ENCODE results near the gene ZNF584.
"Not testable (repeated sequence)": the region's sequence is repeated elsewhere in the genome, so short reads cannot be mapped to it uniquely, and the experiment has no call there.

The ZNF584 gene

GRCh38 chr19:58400916-58401839 is 7.3 kb upstream of the ZNF584 start:
- H3K4me3 Mint-ChIP-seq = peak overlapping the region; percentile 80
- DNase-seq (ENCODE audit: low spot score in 2 of 2) (peak; percentile 98 to 99), ATAC-seq (replicated peaks; ENCODE audit: extremely low read depth, poor library complexity, severe bottlenecking) (peak; percentile 98)
- peaks cover 9% of the 10 kb centered on the region for H3K4me1 Mint-ChIP-seq
- H3K27me3 Mint-ChIP-seq = no peaks in the 10 kb centered on the region
- H3K9me3 Mint-ChIP-seq = no peaks in the 10 kb centered on the region
- peaks cover 7% of the 10 kb centered on the region for H3K36me3 Mint-ChIP-seq (ENCODE audit: insufficient read depth)
- H3K27ac Mint-ChIP-seq (ENCODE audit: low read depth) = peak overlapping the region; percentile 94

GRCh38 chr19:58401840-58402421 is 6.5 kb upstream of the ZNF584 start:
- ATAC-seq (replicated peaks; ENCODE audit: extremely low read depth, poor library complexity, severe bottlenecking) (no peak), DNase-seq (ENCODE audit: low spot score in 2 of 2) (no peak)
- H3K9me3 Mint-ChIP-seq = no peaks in the 10 kb centered on the region
- peak overlapping the region; percentile 94 for H3K27ac Mint-ChIP-seq (ENCODE audit: low read depth)
- H3K4me1 Mint-ChIP-seq = peaks cover 17% of the 10 kb centered on the region
- H3K27me3 Mint-ChIP-seq = no peaks in the 10 kb centered on the region
- H3K4me3 Mint-ChIP-seq = peak overlapping the region; percentile 80
- peaks cover 9% of the 10 kb centered on the region for H3K36me3 Mint-ChIP-seq (ENCODE audit: insufficient read depth)

- DNase-seq (ENCODE audit: low spot score in 2 of 2); H3K27ac Mint-ChIP-seq (ENCODE audit: low read depth); H3K4me3 Mint-ChIP-seq; ATAC-seq (replicated peaks; ENCODE audit: extremely low read depth, poor library complexity, severe bottlenecking); H3K9me3 Mint-ChIP-seq; H3K27me3 Mint-ChIP-seq: not testable (repeated sequence)
- Mint-ChIP-seq H3K4me1 (peaks cover 36% of the 10 kb centered on the region), H3K36me3 (ENCODE audit: insufficient read depth) (peaks cover 11% of the 10 kb centered on the region)
These were observed 4.5 kb upstream of the ZNF584 start for GRCh38 chr19:58403920-58404478.

GRCh38 chr19:58406818-58407657 is 1.4 kb upstream of the ZNF584 start:
- peak overlapping the region; percentile 91 for H3K4me3 Mint-ChIP-seq
- ATAC-seq (replicated peaks; ENCODE audit: extremely low read depth, poor library complexity, severe bottlenecking) (no peak), DNase-seq (ENCODE audit: low spot score in 2 of 2) (no peak)
- peaks cover 41% of the 10 kb centered on the region for H3K4me1 Mint-ChIP-seq
- no peaks in the 10 kb centered on the region for H3K9me3 Mint-ChIP-seq
- H3K27ac Mint-ChIP-seq (ENCODE audit: low read depth) = peak overlapping the region; percentile 97
- H3K27me3 Mint-ChIP-seq = no peaks in the 10 kb centered on the region
- H3K36me3 Mint-ChIP-seq (ENCODE audit: insufficient read depth) = peaks cover 6% of the 10 kb centered on the region

GRCh38 chr19:58407658-58408151 is 744 bp upstream of the ZNF584 start:
- Mint-ChIP-seq H3K27me3 (no peaks in the 10 kb centered on the region), H3K9me3 (no peaks in the 10 kb centered on the region), H3K4me1 (peaks cover 41% of the 10 kb centered on the region), H3K27ac (ENCODE audit: low read depth) (peak overlapping the region; percentile 97), H3K4me3 (peak overlapping the region; percentile 91), H3K36me3 (ENCODE audit: insufficient read depth) (peaks cover 7% of the 10 kb centered on the region)
- DNase-seq (ENCODE audit: low spot score in 2 of 2) = no peak
- no peak for ATAC-seq (replicated peaks; ENCODE audit: extremely low read depth, poor library complexity, severe bottlenecking)

- Mint-ChIP-seq H3K27ac (ENCODE audit: low read depth) (no peak overlapping the region), H3K36me3 (ENCODE audit: insufficient read depth) (peaks cover 6% of the 10 kb centered on the region), H3K27me3 (no peaks in the 10 kb centered on the region), H3K9me3 (no peaks in the 10 kb centered on the region), H3K4me1 (peaks cover 41% of the 10 kb centered on the region), H3K4me3 (peak overlapping the region; percentile 91)
- no peak for ATAC-seq (replicated peaks; ENCODE audit: extremely low read depth, poor library complexity, severe bottlenecking)
- DNase-seq (ENCODE audit: low spot score in 2 of 2) = no peak
These were observed 751 bp downstream of the ZNF584 start for GRCh38 chr19:58409010-58409790.

- Mint-ChIP-seq H3K4me3 (no peak overlapping the region), H3K27me3 (no peaks in the 10 kb centered on the region), H3K27ac (ENCODE audit: low read depth) (no peak overlapping the region), H3K36me3 (ENCODE audit: insufficient read depth) (peaks cover 9% of the 10 kb centered on the region), H3K4me1 (no peaks in the 10 kb centered on the region), H3K9me3 (no peaks in the 10 kb centered on the region)
- no peak for DNase-seq (ENCODE audit: low spot score in 2 of 2)
- no peak for ATAC-seq (replicated peaks; ENCODE audit: extremely low read depth, poor library complexity, severe bottlenecking)
These were observed 8.2 kb downstream of the ZNF584 start for GRCh38 chr19:58416604-58417003.

GRCh38 chr19:58417071-58417470 is 8.6 kb downstream of the ZNF584 start:
- no peak overlapping the region for H3K27ac Mint-ChIP-seq (ENCODE audit: low read depth)
- no peaks in the 10 kb centered on the region for H3K4me1 Mint-ChIP-seq
- no peak for ATAC-seq (replicated peaks; ENCODE audit: extremely low read depth, poor library complexity, severe bottlenecking)
- H3K27me3 Mint-ChIP-seq = no peaks in the 10 kb centered on the region
- H3K9me3 Mint-ChIP-seq = no peaks in the 10 kb centered on the region
- peaks cover 9% of the 10 kb centered on the region for H3K36me3 Mint-ChIP-seq (ENCODE audit: insufficient read depth)
- DNase-seq (ENCODE audit: low spot score in 2 of 2) = no peak
- H3K4me3 Mint-ChIP-seq = no peak overlapping the region

GRCh38 chr19:58428617-58429016 is 20.2 kb downstream of the ZNF584 start:
- DNase-seq (ENCODE audit: low spot score in 2 of 2) = no peak
- H3K4me1 Mint-ChIP-seq = no peaks in the 10 kb centered on the region
- H3K27me3 Mint-ChIP-seq = no peaks in the 10 kb centered on the region
- no peaks in the 10 kb centered on the region for H3K36me3 Mint-ChIP-seq (ENCODE audit: insufficient read depth)
- ATAC-seq (replicated peaks; ENCODE audit: extremely low read depth, poor library complexity, severe bottlenecking) = no peak
- peaks cover 4% of the 10 kb centered on the region for H3K9me3 Mint-ChIP-seq
- no peak overlapping the region for H3K4me3 Mint-ChIP-seq
- H3K27ac Mint-ChIP-seq (ENCODE audit: low read depth) = no peak overlapping the region

- H3K9me3 Mint-ChIP-seq = peaks cover 4% of the 10 kb centered on the region
- no peaks in the 10 kb centered on the region for H3K36me3 Mint-ChIP-seq (ENCODE audit: insufficient read depth)
These were observed 21.3 kb downstream of the ZNF584 start for GRCh38 chr19:58429745-58430144.

GRCh38 chr19:58434217-58434616 is 25.8 kb downstream of the ZNF584 start:
- peaks cover 13% of the 10 kb centered on the region for H3K4me1 Mint-ChIP-seq
- no peak overlapping the region for H3K4me3 Mint-ChIP-seq
- peaks cover 20% of the 10 kb centered on the region for H3K9me3 Mint-ChIP-seq
- H3K36me3 Mint-ChIP-seq (ENCODE audit: insufficient read depth) = peaks cover 14% of the 10 kb centered on the region
- H3K27me3 Mint-ChIP-seq = no peaks in the 10 kb centered on the region
- no peak for ATAC-seq (replicated peaks; ENCODE audit: extremely low read depth, poor library complexity, severe bottlenecking)
- H3K27ac Mint-ChIP-seq (ENCODE audit: low read depth) = no peak overlapping the region
- no peak for DNase-seq (ENCODE audit: low spot score in 2 of 2)

More at GRCh38 chr19:58429745-58430144, 21.3 kb downstream of the ZNF584 start:
- DNase-seq (ENCODE audit: low spot score in 2 of 2) (no peak), ATAC-seq (replicated peaks; ENCODE audit: extremely low read depth, poor library complexity, severe bottlenecking) (no peak)
- no peak overlapping the region for H3K4me3 Mint-ChIP-seq
- H3K27ac Mint-ChIP-seq (ENCODE audit: low read depth) = no peak overlapping the region
- no peaks in the 10 kb centered on the region for H3K27me3 Mint-ChIP-seq
- H3K4me1 Mint-ChIP-seq = no peaks in the 10 kb centered on the region

Measured in central memory CD8-positive, alpha-beta T cell (primary cell).